Measurements from ENCODE around the gene MRPL10. TPM values are rescaled to one million over a fixed set of nuclear protein-coding genes. Genes with fewer than 3 reads are reported as not detected.

MRPL10 gene
- total RNA-seq, 1 donor, result 35.8 TPM

DNA sequence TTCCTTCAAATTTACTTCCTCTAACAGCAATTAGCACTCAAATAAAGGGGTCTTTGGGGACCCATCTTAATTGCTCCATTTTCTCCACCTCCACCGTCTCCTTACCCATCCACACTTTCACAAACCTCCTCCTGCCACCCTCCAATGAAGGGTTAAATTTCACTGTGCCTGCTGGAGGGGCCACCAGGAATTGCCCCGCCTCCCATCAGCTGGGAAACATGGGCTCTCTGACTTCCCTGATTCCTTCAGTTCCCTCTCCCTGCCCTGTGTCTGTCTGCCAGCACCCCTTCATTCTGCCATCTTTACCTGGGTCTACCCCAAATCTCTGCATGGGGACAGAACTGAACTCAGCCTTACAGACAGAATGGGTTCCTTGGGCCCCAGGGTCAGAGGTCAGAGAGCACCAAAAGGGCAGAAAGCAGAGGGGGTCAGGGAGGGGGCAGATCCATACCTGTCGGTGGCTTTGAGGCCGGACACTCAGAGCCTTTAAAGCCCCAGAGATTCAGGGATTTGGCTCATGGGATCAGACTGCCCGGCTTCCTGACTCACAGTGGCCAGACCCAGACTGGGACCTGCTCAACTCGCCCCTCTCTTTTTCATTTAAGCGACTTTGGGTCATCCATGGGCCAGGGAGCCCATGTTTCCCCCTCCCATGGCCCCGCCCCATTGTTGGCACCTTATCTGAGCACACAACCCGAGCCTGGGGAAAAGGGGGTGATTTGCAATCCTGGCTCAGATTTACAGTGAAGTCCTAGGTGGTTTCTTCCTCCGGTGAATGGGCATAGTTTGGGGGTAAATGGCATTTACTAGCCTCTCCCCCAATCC is 47.1 kb upstream of the MRPL10 start:
- no peaks in the 10 kb centered on the region for H3K36me3 ChIP-seq (ENCODE audit: insufficient read depth, low read length)
- no peaks in the 10 kb centered on the region for H4K20me1 ChIP-seq (ENCODE audit: insufficient read depth, low read length)
- H3K9me3 ChIP-seq (ENCODE audit: low read depth, low read length), result no peaks in the 10 kb centered on the region
- no peaks in the 10 kb centered on the region for H3K79me2 ChIP-seq (ENCODE audit: insufficient read depth, low read length)
- H3K27me3 ChIP-seq (ENCODE audit: insufficient read depth, low read length), result no peaks in the 10 kb centered on the region
- peak overlapping the region; percentile 80 for H3K4me2 ChIP-seq (ENCODE audit: insufficient read depth, low read length)
- peaks cover 39% of the 10 kb centered on the region for H3K4me1 ChIP-seq (ENCODE audit: insufficient read depth, low read length)
- no peak overlapping the region for H2AFZ ChIP-seq (ENCODE audit: low read length)
- H3K4me3 ChIP-seq (ENCODE audit: insufficient read depth, low read length), result peak overlapping the region; percentile 34
- H3K27ac ChIP-seq (ENCODE audit: low read depth, low read length), result peak overlapping the region; percentile 64
- TF ChIP-seq, protein P1, sequence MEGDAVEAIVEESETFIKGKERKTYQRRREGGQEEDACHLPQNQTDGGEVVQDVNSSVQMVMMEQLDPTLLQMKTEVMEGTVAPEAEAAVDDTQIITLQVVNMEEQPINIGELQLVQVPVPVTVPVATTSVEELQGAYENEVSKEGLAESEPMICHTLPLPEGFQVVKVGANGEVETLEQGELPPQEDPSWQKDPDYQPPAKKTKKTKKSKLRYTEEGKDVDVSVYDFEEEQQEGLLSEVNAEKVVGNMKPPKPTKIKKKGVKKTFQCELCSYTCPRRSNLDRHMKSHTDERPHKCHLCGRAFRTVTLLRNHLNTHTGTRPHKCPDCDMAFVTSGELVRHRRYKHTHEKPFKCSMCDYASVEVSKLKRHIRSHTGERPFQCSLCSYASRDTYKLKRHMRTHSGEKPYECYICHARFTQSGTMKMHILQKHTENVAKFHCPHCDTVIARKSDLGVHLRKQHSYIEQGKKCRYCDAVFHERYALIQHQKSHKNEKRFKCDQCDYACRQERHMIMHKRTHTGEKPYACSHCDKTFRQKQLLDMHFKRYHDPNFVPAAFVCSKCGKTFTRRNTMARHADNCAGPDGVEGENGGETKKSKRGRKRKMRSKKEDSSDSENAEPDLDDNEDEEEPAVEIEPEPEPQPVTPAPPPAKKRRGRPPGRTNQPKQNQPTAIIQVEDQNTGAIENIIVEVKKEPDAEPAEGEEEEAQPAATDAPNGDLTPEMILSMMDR (IDR thresholded peaks at IDR 0.05; ENCODE audit: extremely low read depth, low read depth, low read length), result no peak
- no peak for DNase-seq (ENCODE audit: insufficient read length, low spot score, missing footprints)

DNA sequence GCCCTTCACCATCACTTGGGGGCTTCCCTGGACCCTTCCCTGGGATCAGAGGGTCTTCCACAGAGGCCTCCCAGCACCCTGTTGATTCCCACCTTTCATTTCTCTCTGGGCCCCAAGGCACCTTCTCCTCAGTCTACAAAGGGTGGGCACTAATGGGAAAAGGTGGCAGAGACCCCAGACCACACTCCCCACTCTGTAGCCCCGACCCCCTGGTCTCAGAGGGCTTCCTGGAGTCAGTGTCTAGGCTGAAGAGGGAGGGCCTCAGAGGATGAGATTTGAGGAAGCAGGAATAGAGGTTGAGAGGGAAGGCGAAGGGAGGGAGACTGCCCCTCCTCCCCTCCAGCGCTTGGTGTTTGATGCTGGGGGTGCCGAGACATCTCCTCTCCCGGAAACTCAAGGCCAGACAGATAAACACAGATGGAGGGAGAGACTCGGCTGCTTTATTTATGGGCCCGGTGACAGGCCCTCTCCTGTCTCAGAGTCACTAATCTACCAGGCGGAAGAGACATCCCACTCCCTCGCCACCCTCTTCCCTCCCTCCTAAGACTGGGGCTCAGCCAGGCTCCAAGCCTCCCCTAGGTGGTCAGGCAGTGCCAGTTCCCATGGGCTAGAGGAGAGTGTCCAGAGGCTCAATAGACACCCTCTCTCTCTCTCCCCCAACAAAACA is 46.2 kb upstream of the MRPL10 start:
- no peak overlapping the region for H2AFZ ChIP-seq (ENCODE audit: low read length)
- H3K27ac ChIP-seq (ENCODE audit: low read depth, low read length), result no peak overlapping the region
- H3K4me3 ChIP-seq (ENCODE audit: insufficient read depth, low read length), result no peak overlapping the region
- no peak overlapping the region for H3K4me2 ChIP-seq (ENCODE audit: insufficient read depth, low read length)
- no peaks in the 10 kb centered on the region for H3K79me2 ChIP-seq (ENCODE audit: insufficient read depth, low read length)
- peaks cover 42% of the 10 kb centered on the region for H3K4me1 ChIP-seq (ENCODE audit: insufficient read depth, low read length)
- H3K9me3 ChIP-seq (ENCODE audit: low read depth, low read length), result no peaks in the 10 kb centered on the region
- peaks cover 6% of the 10 kb centered on the region for H3K27me3 ChIP-seq (ENCODE audit: insufficient read depth, low read length)
- no peak for DNase-seq (ENCODE audit: insufficient read length, low spot score, missing footprints)
- TF ChIP-seq, protein P1 (IDR thresholded peaks at IDR 0.05; ENCODE audit: extremely low read depth, low read depth, low read length), result no peak
- H4K20me1 ChIP-seq (ENCODE audit: insufficient read depth, low read length), result no peaks in the 10 kb centered on the region
- H3K36me3 ChIP-seq (ENCODE audit: insufficient read depth, low read length), result no peaks in the 10 kb centered on the region

DNA sequence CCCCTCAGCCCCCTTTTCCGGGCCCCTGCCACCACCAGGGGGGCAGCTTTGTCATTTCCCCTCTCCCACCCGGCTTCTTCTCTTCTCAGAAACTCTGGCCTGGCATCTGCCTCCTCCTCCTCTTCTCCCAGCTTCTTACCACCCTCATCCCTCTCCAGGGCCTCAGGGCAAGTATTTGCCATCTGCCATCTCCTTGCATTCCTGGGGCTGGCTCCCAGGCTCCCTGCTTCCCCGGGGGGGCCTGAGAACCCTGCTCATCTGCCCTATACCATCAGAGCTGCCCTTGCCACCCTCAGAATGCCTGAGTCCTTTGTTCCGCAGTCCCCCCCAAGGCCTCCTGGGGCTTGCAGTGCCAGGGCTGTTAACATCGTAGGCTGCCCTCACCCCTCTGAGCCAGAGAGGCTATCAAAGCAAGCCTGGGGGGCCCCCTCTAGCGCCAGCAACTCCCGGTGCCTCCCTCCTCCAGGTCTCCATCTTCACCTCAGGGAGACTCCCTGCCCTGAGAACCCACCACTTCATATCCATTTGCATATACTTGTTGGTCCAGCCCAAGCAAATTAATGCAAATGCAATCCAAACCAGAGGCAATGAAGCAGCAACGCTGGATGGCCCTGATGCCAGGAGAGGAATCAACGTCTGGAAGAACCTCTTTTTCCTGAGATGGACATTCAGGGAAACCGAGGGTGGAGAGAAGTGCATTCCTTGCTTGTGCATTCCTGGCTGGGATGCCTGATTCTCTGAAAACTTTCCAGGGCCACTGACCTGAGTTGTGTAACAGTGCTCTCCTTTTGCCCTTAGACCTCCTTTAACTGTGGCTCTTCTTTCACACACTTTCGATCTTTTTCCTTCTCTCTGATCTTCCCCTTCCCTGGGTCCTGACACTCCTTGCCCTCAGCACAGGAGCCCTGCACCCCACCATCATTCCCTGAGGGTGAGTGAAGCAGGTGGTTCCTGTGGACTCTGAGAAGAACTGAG is 44.0 kb upstream of the MRPL10 start:
- no peak overlapping the region for H3K4me2 ChIP-seq (ENCODE audit: insufficient read depth, low read length)
- no peaks in the 10 kb centered on the region for H3K36me3 ChIP-seq (ENCODE audit: insufficient read depth, low read length)
- no peak overlapping the region for H3K4me3 ChIP-seq (ENCODE audit: insufficient read depth, low read length)
- no peak overlapping the region for H3K27ac ChIP-seq (ENCODE audit: low read depth, low read length)
- peaks cover 19% of the 10 kb centered on the region for H3K27me3 ChIP-seq (ENCODE audit: insufficient read depth, low read length)
- peaks cover 34% of the 10 kb centered on the region for H3K4me1 ChIP-seq (ENCODE audit: insufficient read depth, low read length)
- H3K9me3 ChIP-seq (ENCODE audit: low read depth, low read length), result no peaks in the 10 kb centered on the region
- TF ChIP-seq, protein P1 (IDR thresholded peaks at IDR 0.05; ENCODE audit: extremely low read depth, low read depth, low read length), result no peak
- H2AFZ ChIP-seq (ENCODE audit: low read length), result no peak overlapping the region
- H4K20me1 ChIP-seq (ENCODE audit: insufficient read depth, low read length), result no peaks in the 10 kb centered on the region
- H3K79me2 ChIP-seq (ENCODE audit: insufficient read depth, low read length), result no peaks in the 10 kb centered on the region
- DNase-seq (ENCODE audit: insufficient read length, low spot score, missing footprints), result peak; percentile 52

Data from osteoblast (primary cell).